Left renal cortex interstitium (tissue), 4 donors: Measurements from ENCODE around the gene TMEM125. TPM values are rescaled to one million over a fixed set of nuclear protein-coding genes. Genes with fewer than 3 reads are reported as not detected.

Experiments
- DNase-seq, 4 donors: peaks; one replicate each; pipeline ENCODE4 v3.0.0-alpha.2; 2013; ENCODE audit warnings: low read depth in 4 of 4, low spot score in 2 of 4, missing footprints in 1 of 4
- polyA plus RNA-seq, 4 donors: library from polyadenylated mRNA; unstranded; fragments of 120-200 nt; gene quantifications; one replicate each; pipeline ENCODE4 v1.2.1, GENCODE V29; 2013; ENCODE audit not compliant: insufficient read length in 4 of 4

TMEM125 gene
- polyA plus RNA-seq, 4 donors: 12.5 to 17.9 (median 14.3) TPM

DNA sequence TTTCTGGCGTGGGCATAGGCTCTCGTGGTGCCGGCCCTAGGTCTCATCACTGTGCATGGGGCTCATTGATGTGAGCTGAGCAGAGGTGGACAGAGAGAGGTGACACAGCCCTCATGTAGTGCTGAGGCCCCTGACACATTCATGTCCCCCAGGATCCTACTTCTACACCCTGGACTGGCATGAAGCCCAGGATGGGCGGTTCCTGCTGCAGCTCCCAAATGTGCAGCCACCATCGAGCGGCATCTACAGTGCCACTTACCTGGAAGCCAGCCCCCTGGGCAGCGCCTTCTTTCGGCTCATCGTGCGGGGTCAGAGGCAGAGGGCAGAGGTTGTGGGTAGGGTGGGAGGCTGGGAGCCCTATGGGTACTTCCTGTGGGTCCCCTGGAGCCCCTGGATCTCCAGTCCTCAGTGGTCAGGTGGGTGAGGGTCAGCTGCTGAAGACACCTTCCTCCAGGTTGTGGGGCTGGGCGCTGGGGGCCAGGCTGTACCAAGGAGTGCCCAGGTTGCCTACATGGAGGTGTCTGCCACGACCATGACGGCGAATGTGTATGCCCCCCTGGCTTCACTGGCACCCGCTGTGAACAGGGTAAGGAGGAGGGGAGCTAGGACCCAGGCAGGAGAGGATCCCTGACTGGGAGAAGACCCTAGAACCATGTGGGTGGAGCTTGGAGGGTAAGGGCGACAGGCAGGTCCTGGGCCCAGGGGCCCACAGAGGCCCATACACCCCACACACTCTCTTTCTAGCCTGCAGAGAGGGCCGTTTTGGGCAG, 37.1 kb downstream of the TMEM125 start:
- DNase-seq: no peak

DNA sequence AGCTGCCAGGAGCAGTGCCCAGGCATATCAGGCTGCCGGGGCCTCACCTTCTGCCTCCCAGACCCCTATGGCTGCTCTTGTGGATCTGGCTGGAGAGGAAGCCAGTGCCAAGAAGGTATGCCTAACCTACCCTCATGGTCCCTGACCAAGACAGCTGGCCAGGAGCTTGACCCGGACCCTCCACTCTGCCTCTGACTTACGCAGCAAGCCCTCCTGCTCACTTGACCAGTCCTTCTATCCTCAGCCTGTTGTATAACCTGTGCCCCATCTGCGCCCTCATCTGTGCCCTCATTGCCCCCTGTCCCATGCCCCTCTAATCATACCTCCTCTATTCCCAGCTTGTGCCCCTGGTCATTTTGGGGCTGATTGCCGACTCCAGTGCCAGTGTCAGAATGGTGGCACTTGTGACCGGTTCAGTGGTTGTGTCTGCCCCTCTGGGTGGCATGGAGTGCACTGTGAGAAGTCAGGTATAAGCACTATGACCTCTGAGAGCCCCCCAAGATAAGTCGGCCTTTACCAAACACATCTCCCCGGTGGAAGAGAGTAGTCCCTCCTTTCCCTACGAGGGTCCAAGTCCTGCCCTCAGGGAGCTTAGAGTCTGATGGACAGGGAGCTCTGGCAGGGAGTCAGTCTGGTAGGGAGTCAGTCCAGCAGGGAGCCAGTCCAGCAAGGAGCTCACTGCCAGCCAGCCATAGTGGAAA, 37.8 kb downstream of the TMEM125 start:
- DNase-seq: no peak

DNA sequence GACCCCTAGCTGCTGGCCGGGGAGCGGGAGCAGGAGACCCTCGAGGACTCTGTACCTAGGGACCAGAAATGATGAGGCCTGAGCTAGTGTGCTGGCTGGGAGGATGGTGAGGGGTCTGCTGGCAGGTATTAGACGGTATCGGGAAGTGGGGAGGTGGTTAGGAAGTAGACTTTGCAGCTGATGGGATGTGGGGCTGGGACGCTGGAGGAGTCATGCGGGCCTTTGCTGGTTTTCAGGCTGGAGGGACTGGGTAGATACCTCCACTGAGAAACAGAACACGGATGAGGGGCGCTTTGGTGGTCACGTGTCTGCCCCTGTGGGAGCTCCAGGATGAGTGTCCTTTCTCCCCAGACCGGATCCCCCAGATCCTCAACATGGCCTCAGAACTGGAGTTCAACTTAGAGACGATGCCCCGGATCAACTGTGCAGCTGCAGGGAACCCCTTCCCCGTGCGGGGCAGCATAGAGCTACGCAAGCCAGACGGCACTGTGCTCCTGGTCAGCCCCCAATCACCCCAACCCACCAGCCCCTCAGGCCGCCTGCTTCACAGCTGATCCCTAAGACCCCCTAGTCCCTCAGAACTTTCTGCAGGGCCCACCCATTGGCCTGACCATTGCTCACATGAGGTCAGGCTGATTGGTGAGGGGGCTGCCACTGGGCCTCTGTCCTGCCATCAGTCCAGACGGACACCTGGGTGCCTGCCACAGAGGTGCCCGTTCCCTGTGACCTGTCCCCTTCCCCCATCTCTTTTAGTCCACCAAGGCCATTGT, 39.0 kb downstream of the TMEM125 start:
- DNase-seq: no peak

DNA sequence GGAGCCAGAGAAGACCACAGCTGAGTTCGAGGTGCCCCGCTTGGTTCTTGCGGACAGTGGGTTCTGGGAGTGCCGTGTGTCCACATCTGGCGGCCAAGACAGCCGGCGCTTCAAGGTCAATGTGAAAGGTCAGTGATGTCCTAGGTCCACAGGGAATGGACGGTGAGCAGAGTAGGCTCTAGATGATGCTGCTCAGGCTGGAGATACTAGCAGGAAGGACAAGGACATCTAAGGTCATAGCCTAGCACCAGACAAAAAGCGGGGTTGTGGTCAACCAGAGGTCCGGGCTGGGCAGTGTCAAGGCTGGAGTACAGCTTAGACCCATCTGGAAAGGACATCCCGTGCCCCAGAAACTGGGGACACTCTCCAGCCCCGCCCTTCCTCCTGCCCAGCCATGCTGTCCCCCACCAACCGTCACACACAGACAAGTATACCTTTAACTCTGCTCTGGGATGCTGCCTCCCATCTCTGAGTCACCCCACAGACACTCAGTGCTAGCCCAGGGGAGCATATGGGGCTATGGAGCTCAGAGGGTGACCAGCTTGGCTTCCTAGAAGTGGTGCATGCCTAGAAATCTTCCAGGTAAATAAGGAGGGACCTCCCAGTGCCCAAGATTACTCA, 39.7 kb downstream of the TMEM125 start:
- no peak for DNase-seq

DNA sequence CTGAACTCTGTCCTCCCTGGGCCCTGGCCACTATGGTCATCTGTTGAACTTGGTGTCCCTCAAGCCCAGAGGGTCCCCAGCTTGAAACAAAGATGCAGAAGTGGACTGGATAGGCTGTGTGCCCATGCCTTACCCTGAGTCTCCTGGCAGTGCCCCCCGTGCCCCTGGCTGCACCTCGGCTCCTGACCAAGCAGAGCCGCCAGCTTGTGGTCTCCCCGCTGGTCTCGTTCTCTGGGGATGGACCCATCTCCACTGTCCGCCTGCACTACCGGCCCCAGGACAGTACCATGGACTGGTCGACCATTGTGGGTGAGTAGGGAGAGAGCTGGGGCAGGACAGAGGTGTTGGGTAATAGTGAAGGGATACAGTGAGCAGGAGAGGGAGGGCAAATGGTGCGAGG, 41.7 kb downstream of the TMEM125 start:
- no peak for DNase-seq

DNA sequence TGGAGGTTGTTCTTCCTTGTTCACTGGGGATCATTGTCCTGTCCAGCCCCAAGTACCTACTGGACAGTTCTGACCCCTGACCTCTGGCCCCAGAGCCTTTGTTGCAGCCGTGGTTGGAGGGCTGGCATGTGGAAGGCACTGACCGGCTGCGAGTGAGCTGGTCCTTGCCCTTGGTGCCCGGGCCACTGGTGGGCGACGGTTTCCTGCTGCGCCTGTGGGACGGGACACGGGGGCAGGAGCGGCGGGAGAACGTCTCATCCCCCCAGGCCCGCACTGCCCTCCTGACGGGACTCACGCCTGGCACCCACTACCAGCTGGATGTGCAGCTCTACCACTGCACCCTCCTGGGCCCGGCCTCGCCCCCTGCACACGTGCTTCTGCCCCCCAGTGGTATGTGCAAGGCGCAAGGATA, 42.4 kb downstream of the TMEM125 start:
- no peak for DNase-seq

DNA sequence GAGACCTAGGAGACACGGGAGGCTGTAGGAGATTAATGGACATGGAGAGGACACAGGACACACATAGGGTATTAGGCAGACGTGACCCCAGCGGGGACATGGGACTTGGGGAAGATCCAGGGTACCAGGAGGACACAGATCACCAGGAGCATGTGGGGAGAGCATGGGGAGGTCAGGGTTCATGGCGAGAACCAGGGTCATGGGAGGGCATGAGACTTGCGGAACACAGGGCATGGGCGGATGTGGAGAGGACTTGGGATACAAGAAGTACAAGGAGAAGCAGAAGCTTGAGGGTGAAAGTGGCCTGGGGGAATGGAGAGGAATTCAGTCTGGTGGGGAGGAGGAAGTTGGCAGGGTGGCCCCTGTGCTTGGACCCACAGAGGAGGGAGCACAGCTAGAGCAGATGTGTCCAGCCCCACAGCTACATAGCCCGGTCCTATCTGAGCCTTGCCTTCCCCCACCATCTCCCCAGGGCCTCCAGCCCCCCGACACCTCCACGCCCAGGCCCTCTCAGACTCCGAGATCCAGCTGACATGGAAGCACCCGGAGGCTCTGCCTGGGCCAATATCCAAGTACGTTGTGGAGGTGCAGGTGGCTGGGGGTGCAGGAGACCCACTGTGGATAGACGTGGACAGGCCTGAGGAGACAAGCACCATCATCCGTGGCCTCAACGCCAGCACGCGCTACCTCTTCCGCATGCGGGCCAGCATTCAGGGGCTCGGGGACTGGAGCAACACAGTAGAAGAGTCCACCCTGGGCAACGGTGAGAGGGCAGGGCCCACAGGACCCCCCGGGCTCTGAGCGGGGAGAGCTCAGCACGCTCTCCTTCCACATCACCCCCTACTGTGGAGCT, 43.1 kb downstream of the TMEM125 start:
- DNase-seq: no peak

DNA sequence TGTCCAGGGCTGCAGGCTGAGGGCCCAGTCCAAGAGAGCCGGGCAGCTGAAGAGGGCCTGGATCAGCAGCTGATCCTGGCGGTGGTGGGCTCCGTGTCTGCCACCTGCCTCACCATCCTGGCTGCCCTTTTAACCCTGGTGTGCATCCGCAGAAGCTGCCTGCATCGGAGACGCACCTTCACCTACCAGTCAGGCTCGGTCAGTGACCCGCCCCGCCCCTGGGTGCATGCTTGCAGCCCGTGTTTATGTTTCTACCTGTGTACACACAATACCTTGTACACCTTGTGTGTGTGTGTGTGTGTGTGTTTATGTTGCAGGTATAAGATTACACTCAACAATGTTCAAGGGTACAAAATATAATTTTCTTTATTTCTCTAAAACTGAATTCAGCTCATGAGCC, 44.0 kb downstream of the TMEM125 start:
- DNase-seq: no peak

DNA sequence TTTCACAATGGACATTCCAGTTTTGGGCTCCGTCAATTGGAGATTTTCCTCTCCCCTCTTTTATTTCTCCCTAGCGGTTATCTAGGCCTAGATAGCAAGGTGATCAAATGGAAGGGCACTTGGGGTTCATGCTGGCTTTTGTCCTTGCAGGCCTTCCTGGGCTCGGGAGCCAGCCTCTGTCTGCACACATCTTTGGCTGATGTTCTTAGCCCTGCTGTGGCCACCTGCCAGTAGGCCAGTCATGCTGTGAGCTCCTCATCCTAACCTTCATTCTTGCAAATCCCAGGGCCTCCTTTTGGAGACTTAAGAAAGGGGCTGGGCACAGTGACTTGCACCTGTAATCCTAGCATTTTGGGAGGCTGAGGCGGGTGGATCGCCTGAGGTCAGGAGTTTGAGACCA, 44.5 kb downstream of the TMEM125 start:
- DNase-seq: no peak

DNA sequence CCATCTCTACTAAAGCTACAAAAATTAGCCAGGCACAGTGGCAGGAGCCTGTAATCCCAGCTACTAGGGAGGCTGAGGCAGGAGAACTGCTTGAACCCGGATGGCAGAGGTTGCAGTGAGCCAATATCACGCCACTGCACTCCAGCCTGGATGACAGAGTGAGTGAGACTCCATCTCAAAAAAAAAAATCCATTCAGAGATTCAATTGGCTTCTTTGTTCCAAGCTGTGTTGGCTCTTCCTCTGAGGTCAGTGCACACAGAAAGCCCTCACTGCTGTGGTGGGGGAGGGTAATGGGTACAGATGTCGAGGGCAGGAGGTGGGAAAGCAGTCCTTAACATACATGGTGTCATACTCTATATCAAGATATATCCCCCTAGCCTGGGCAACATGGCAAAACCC, 45.7 kb downstream of the TMEM125 start:
- DNase-seq: no peak

DNA sequence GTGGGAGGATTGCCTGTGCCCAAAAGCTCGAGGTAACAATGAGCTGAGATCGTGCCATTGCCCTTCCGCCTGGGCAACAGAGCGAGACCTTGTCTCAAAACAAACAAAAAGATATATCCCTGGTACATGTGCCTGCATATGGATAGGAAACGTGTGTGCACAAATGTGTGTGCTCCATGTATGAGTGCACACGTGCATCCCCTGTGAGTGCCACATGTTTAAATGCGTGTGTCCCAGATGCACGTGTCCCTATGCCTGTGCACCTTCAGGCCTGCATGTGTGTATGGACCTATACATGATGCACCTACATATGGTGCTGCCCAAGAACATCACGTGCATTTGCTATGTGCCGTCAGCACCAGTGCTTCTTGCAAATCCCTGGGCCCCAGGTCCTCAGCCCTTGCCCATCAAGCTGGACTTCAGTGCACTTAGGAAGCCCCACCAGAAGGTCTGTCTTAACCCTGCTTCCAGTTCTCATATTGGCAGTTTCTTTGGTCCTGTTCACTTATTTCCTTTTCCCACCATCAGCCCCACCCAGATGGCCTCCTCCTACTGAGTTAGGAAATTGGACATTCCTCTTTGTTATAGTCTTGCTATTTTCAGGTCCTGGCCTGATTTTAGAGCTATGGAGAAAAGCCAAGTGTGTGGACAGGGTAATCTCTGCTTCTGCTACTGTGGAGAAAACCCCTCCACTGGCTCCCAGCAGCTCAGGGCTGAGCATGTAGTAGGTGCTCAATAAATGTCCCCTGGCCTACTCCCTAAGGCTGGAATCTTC, 46.4 kb downstream of the TMEM125 start:
- DNase-seq: no peak

DNA sequence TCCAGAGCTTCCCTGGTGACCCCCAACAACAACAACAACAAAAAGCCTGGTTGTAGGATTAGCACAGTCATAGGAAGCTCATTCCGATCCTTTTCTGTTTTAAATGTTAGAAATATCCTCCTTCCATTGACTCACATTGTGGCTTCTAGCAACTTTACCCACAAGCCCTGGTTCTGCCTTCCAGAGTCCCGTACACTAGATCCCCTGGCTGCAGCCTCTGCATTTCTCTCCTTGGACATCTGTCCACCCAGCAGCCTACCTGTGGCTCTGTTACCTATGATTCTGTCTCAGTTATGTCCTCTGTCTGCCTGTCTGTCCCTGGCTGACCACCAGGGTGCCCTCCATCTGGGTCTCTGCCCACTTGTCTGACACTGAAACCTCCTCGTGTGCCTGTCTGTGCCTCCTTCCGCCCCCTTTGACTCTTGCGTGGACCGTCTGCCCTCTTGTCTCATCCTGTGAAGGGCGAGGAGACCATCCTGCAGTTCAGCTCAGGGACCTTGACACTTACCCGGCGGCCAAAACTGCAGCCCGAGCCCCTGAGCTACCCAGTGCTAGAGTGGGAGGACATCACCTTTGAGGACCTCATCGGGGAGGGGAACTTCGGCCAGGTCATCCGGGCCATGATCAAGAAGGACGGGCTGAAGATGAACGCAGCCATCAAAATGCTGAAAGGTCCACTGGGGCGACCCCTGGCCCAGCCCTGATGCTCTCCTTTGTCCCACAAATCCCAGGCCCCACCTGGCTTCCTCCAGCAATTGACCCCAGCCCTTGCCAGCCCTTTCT, 47.1 kb downstream of the TMEM125 start:
- DNase-seq: no peak

DNA sequence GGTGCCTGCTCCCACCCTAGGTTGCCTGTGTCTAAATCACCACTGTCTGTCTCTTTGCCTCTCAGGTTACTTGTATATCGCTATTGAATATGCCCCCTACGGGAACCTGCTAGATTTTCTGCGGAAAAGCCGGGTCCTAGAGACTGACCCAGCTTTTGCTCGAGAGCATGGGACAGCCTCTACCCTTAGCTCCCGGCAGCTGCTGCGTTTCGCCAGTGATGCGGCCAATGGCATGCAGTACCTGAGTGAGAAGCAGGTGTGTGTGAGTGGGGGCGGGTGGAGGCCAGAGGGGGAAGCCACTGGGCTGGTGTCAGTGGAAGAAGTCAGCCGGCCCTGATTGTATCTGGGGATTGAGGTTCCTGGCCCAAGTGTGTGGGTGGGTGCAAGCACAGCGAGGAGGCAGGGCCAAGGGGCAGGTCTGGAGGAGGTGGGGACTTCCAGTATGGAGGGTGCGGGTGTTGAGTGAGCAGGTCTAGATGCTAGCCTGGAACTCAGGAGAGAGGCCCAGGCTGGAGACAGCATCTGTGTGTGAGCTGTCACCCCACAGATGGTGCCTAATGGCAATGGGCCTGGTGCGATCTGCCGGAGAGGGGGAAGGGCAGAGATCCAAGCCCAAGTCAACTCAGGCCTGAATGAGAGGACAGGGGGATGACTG, 48.2 kb downstream of the TMEM125 start:
- no peak for DNase-seq

DNA sequence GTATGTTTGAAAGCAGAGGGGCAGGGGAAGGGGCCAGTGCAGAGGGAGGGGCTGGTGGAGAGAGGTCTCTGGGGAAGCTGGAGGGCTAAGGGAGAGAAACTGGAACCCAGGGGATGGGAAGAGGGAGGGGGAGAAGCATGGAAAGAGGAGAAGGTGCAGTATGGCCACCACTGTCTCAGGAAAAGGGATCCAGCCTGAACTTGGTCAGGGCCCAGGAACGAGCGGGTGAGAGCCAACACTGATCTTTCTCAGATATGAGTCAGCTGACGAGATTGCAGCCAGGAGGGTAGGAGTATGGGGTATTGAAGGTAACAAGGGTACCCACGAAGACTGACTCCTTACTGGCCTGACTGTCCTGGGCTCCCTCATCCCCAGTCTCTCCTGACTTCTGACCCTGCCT, 49.0 kb downstream of the TMEM125 start:
- DNase-seq: no peak

DNA sequence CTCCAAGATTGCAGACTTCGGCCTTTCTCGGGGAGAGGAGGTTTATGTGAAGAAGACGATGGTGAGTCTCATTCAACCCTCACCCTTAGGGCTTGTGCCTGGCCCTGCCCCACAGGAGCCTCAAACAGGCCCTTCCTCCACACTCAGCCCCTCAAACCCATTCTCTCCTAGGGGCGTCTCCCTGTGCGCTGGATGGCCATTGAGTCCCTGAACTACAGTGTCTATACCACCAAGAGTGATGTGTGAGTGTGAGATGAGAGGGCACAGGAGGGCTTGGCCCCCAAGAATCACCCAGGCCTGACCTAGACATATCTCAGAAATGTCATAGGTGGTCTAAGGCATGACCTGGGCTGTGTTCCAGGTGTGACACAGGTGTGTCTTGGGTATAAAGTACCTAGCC, 49.5 kb downstream of the TMEM125 start:
- DNase-seq: no peak

DNA sequence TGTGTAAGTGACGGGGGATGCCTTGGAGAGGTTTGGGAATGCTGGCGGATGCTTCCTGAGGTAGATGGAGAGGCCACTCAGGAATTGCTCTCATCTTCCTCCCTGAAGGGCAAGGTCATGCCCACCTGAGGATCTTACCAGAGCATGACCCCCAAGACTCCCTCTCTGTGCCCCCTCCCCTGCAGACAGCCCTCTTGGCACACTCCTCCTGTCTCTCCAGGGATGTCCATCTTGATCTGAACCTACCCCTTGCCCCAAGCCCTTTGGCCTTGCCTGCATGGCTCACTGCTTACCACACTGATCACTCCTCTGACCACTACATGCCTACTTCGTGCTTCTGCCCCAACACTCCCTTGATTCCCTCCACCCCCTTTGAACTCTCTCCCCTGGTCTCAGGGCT, 50.0 kb downstream of the TMEM125 start:
- no peak for DNase-seq

DNA sequence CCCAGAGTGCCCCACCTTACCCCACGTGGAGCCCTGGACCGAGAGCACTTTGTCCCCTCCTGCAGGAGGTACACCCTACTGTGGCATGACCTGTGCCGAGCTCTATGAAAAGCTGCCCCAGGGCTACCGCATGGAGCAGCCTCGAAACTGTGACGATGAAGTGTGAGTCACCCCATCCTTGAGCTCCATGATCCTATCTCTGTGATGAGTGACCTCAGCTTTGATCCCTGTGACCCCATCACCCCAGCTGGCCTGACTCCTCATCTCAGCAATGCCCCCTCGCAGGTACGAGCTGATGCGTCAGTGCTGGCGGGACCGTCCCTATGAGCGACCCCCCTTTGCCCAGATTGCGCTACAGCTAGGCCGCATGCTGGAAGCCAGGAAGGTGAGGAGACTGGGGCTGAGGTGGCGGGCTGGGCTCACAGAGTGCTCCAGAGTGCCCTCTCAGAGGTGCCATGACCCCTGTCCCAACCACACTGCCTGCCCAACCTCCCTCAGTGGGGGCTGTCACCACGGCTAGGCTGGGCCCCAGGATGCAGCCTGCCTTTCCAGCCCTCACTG, 51.6 kb downstream of the TMEM125 start:
- no peak for DNase-seq

DNA sequence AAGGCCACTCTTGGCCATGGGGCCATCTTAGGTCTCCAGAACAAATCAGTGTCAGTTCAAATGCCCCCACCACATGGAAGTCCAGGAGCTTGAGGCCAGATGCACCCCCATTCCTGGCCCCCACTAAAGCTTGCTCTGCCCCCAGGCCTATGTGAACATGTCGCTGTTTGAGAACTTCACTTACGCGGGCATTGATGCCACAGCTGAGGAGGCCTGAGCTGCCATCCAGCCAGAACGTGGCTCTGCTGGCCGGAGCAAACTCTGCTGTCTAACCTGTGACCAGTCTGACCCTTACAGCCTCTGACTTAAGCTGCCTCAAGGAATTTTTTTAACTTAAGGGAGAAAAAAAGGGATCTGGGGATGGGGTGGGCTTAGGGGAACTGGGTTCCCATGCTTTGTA, 52.7 kb downstream of the TMEM125 start:
- DNase-seq: no peak
